Mesothelial cell of epicardium (in vitro differentiated cells): ENCODE results near the gene DLEU7. TPM values are rescaled to one million over a fixed set of nuclear protein-coding genes. Genes with fewer than 3 reads are reported as not detected.

Experiments used
- DNase-seq, 2 experiments: peaks; one replicate each; pipeline ENCODE4 v3.0.0; 2021; ENCODE audit warnings: low spot score in 2 of 2; ENCODE audit not compliant: unreplicated experiment in 2 of 2
- H3K27ac Mint-ChIP-seq: 2 replicates; pipeline ENCODE4 v1.8.0; 2021; ENCODE audit warnings: mixed read lengths
- H3K27me3 Mint-ChIP-seq: 2 replicates; pipeline ENCODE4 v1.8.0; 2021; ENCODE audit warnings: low read depth, mixed read lengths
- H3K36me3 Mint-ChIP-seq: 2 replicates; pipeline ENCODE4 v1.8.0; 2021; ENCODE audit warnings: mixed read lengths
- H3K4me1 Mint-ChIP-seq: 2 replicates; pipeline ENCODE4 v1.8.0; 2021; ENCODE audit warnings: mixed read lengths
- H3K4me3 Mint-ChIP-seq: 2 replicates; pipeline ENCODE4 v1.8.0; 2021; ENCODE audit warnings: mild to moderate bottlenecking, moderate library complexity, mixed read lengths
- H3K9me3 Mint-ChIP-seq: 2 replicates; pipeline ENCODE4 v1.8.0; 2021; ENCODE audit warnings: mixed read lengths
- CTCF ChIP-seq: fragments of 200-600 bp; sonication (generic); IDR thresholded peaks from one replicate; pipeline ENCODE4 v1.5.0; 2021; ENCODE audit warnings: antibody characterized with exemption; ENCODE audit not compliant: unreplicated experiment
- total RNA-seq: library from RNA; stranded (reverse); gene quantifications from 3 replicates; pipeline ENCODE4 v1.2.1, GENCODE V29; 2021

DLEU7 gene
- total RNA-seq, 1 donor from 2014 or later, result 0.18 TPM

DNA sequence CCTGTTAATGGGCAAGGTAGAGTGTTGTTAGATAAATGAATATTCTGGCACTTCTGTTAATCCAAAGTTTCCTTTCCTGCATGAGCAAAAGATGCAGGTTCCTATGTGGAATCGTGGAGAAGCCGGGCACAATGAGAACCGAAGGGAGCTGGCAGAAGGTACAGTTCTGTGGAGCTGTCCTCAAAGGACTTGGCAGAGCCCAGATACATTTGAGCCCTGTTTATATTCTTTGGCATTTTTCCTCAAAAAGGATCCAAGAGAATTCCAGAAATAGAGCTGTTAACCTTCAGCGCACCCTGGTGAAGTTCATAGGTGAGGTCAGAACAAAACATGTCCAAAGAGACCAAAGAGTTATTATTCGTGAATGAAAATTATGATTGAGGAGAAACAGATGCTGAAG is 4.0 kb upstream of the DLEU7 start:
- DNase-seq, result no peak
- Mint-ChIP-seq H3K36me3 (no peaks in the 10 kb centered on the region), H3K4me1 (peaks cover 8% of the 10 kb centered on the region), H3K27ac (no peak overlapping the region), H3K27me3 (peaks cover 24% of the 10 kb centered on the region), H3K4me3 (no peak overlapping the region), H3K9me3 (no peaks in the 10 kb centered on the region)
- no peak for TF ChIP-seq CTCF

- TF ChIP-seq CTCF, result no peak
- Mint-ChIP-seq H3K27ac (no peak overlapping the region), H3K4me1 (peaks cover 8% of the 10 kb centered on the region), H3K4me3 (no peak overlapping the region), H3K27me3 (peaks cover 29% of the 10 kb centered on the region), H3K36me3 (no peaks in the 10 kb centered on the region), H3K9me3 (no peaks in the 10 kb centered on the region)
- DNase-seq, result no peak
Observed at GRCh38 chr13:50846861-50847475, 3.5 kb upstream of the DLEU7 start.

GRCh38 chr13:50845211-50845610 is 1.7 kb upstream of the DLEU7 start:
- TF ChIP-seq CTCF, result no peak
- Mint-ChIP-seq H3K4me3 (no peak overlapping the region), H3K4me1 (peaks cover 8% of the 10 kb centered on the region), H3K27me3 (peaks cover 47% of the 10 kb centered on the region), H3K27ac (no peak overlapping the region), H3K9me3 (no peaks in the 10 kb centered on the region), H3K36me3 (no peaks in the 10 kb centered on the region)
- DNase-seq, result no peak

GRCh38 chr13:50844084-50844875 is 788 bp upstream of the DLEU7 start:
- TF ChIP-seq CTCF, result no peak
- Mint-ChIP-seq H3K27ac (no peak overlapping the region), H3K27me3 (peaks cover 56% of the 10 kb centered on the region), H3K36me3 (no peaks in the 10 kb centered on the region), H3K4me3 (peak overlapping the region; percentile 74), H3K9me3 (no peaks in the 10 kb centered on the region), H3K4me1 (peaks cover 8% of the 10 kb centered on the region)
- no peak for DNase-seq

GRCh38 chr13:50842990-50843256 is 569 bp downstream of the DLEU7 start:
- Mint-ChIP-seq H3K27ac (no peak overlapping the region), H3K4me3 (peak overlapping the region; percentile 49), H3K36me3 (no peaks in the 10 kb centered on the region), H3K9me3 (no peaks in the 10 kb centered on the region), H3K27me3 (peaks cover 69% of the 10 kb centered on the region), H3K4me1 (peaks cover 8% of the 10 kb centered on the region)
- no peak for DNase-seq
- TF ChIP-seq CTCF, result no peak
